Measurements from ENCODE around the gene GPD1. TPM values are rescaled to one million over a fixed set of nuclear protein-coding genes. Genes with fewer than 3 reads are reported as not detected.
A peak's percentile ranks its signal among the peaks of the same experiment; 100 is the strongest.

Gene GPD1
- total RNA-seq (2022) (0.37 and 0.74 TPM in 2 replicates), Bru-seq, nascent RNA (percentile 33 among the genes with signal in this experiment), BruChase-seq, experiment 1, labeled RNA remaining after a 6-hour chase (percentile 49 among the genes with signal in this experiment), BruChase-seq, experiment 2, labeled RNA remaining after a 2-hour chase (percentile 35 among the genes with signal in this experiment)
- long read RNA-seq, partial matches to known transcripts, result 0 of 2 reads
- long read RNA-seq, other reads (novel, unspliced or antisense), result 2 of 2 reads

GRCh38 chr12:50103767-50104321, at the start of gene GPD1:
Gene GPD1, plus strand, starts transcription at chr12:50104008. Its CDS starts 43 bp downstream, at chr12:50104051.
- intact Hi-C loops (cut with micrococcal nuclease), result no loop called here
- TF ChIP-seq CTCF (IDR thresholded peaks at IDR 0.05; ENCODE audit: unreplicated experiment), result no peak
- H3K9me3 Mint-ChIP-seq (ENCODE audit: unreplicated experiment), result no peaks in the 10 kb centered on the region
- ChIA-PET POLR2A (interaction anchor here (0.6 to 5.8 kb wide), 5 partner anchors 7 to 924 kb away, joined by 3 to 44 read pairs (median 3); partner anchors contain the start of genes COX14 and SMARCD1), CTCF (interaction anchor here (1.1 to 15.2 kb wide), 4 partner anchors 8 to 132 kb away, joined by 3 to 232 read pairs (median 51); partner anchors contain the start of genes COX14 and SMARCD1)
- H3K27ac Mint-ChIP-seq (ENCODE audit: low read depth, unreplicated experiment), result no peak within 1 kb of the TSS
- peak; percentile 67 for DNase-seq (ENCODE audit: unreplicated experiment)
- H3K27me3 Mint-ChIP-seq (ENCODE audit: insufficient read depth, unreplicated experiment), result no peaks in the 10 kb centered on the region
- H3K4me3 Mint-ChIP-seq (ENCODE audit: unreplicated experiment), result no peak within 1 kb of the TSS
- peaks cover 17% of the 10 kb centered on the region for H3K4me1 Mint-ChIP-seq (ENCODE audit: insufficient read depth, unreplicated experiment)
- no TSS peak for BruUV-seq (replicated peaks)
- H3K36me3 Mint-ChIP-seq (ENCODE audit: insufficient read depth, unreplicated experiment), result peaks cover 28% of the 10 kb centered on the region

GRCh38 chr12:50055831-50056638, 47.8 kb upstream of the GPD1 start:
- ChIA-PET CTCF (interaction anchor here (0.6 to 4.4 kb wide), 28 partner anchors 9 to 196 kb away, joined by 3 to 90 read pairs (median 4); partner anchors contain the start of gene RACGAP1), POLR2A (interaction anchor here (1.0 to 2.4 kb wide), 7 partner anchors 17 to 191 kb away, joined by 3 to 14 read pairs (median 5); no protein-coding TSS in a partner anchor)
- peaks cover 35% of the 10 kb centered on the region for H3K27me3 Mint-ChIP-seq (ENCODE audit: insufficient read depth, unreplicated experiment)
- DNase-seq (ENCODE audit: unreplicated experiment), result peak; percentile 61
- no TSS peak for BruUV-seq (replicated peaks)
- H3K27ac Mint-ChIP-seq (ENCODE audit: low read depth, unreplicated experiment), result peak overlapping the region; percentile 3
- peak; percentile 97 for TF ChIP-seq CTCF (IDR thresholded peaks at IDR 0.05; ENCODE audit: unreplicated experiment)
- no peaks in the 10 kb centered on the region for H3K9me3 Mint-ChIP-seq (ENCODE audit: unreplicated experiment)
- peak overlapping the region; percentile 90 for H3K4me3 Mint-ChIP-seq (ENCODE audit: unreplicated experiment)
- intact Hi-C loops (cut with micrococcal nuclease), result loop anchor here (1.0 to 5.0 kb wide), 3 partner anchors 89 to 279 kb away; no protein-coding TSS in a partner anchor
- no peaks in the 10 kb centered on the region for H3K36me3 Mint-ChIP-seq (ENCODE audit: insufficient read depth, unreplicated experiment)
- H3K4me1 Mint-ChIP-seq (ENCODE audit: insufficient read depth, unreplicated experiment), result peaks cover 18% of the 10 kb centered on the region

GRCh38 chr12:50056639-50056976, 47.2 kb upstream of the GPD1 start:
- intact Hi-C loops (cut with micrococcal nuclease), result loop anchor here (1.0 to 5.0 kb wide), 3 partner anchors 89 to 279 kb away; no protein-coding TSS in a partner anchor
- peak overlapping the region; percentile 16 for H3K27ac Mint-ChIP-seq (ENCODE audit: low read depth, unreplicated experiment)
- H3K27me3 Mint-ChIP-seq (ENCODE audit: insufficient read depth, unreplicated experiment), result peaks cover 31% of the 10 kb centered on the region
- no TSS peak for BruUV-seq (replicated peaks)
- no peaks in the 10 kb centered on the region for H3K9me3 Mint-ChIP-seq (ENCODE audit: unreplicated experiment)
- H3K36me3 Mint-ChIP-seq (ENCODE audit: insufficient read depth, unreplicated experiment), result no peaks in the 10 kb centered on the region
- POLR2A ChIA-PET, result interaction anchor here (1.0 to 2.4 kb wide), 7 partner anchors 18 to 192 kb away, joined by 3 to 14 read pairs (median 5); no protein-coding TSS in a partner anchor
- CTCF ChIA-PET, result interaction anchor here (0.6 to 4.4 kb wide), 23 partner anchors 9 to 197 kb away, joined by 3 to 90 read pairs (median 6); partner anchors contain the start of gene RACGAP1
- H3K4me3 Mint-ChIP-seq (ENCODE audit: unreplicated experiment), result peak overlapping the region; percentile 90
- H3K4me1 Mint-ChIP-seq (ENCODE audit: insufficient read depth, unreplicated experiment), result peaks cover 18% of the 10 kb centered on the region
- TF ChIP-seq CTCF (IDR thresholded peaks at IDR 0.05; ENCODE audit: unreplicated experiment), result no peak
- no peak for DNase-seq (ENCODE audit: unreplicated experiment)

All from MCF 10A (cell line).